Measurements from ENCODE around the gene NPHP1.
"Not testable (repeated sequence)": the region's sequence is repeated elsewhere in the genome, so short reads cannot be mapped to it uniquely, and the experiment has no call there.

Gene NPHP1

DNA sequence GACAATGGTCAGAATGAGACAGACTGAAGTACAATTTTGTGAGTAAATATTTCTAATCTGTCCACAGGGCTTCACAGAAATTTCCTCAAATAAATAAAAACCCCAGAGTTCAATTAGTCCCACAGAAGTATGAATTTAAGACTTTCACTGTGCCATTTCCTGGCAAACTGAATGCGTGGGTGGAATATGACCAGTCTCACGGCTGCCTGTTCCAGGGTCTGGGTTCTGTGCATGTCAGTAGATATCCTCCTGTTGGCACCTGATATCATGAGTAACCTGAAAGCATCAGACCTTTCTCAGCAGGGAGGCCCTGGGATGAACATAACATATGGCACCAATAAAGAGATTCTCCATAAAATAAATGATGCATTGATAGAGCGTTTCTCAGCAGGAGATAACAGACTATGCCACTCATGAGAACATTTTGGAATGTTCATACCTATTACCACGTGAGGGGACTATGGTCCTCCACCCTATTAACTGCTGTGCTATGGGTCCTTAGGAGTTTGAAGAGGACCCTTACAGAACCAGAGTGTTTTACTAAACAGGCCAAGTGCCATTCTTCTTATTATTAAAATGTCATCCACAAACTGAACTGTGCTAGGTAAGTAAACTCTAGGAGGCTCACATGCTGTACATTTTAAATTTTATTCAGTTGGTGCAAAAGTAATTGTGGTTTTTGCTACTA, 78.6 kb downstream of the NPHP1 start:
- DNase-seq = no peak

- no peak for DNase-seq
Observed at GRCh38 chr2:110124939-110125691, 79.7 kb downstream of the NPHP1 start.

GRCh38 chr2:110124038-110124825, 80.6 kb downstream of the NPHP1 start:
- DNase-seq = no peak

GRCh38 chr2:110121592-110121991, 83.2 kb downstream of the NPHP1 start:
- DNase-seq = no peak

DNA sequence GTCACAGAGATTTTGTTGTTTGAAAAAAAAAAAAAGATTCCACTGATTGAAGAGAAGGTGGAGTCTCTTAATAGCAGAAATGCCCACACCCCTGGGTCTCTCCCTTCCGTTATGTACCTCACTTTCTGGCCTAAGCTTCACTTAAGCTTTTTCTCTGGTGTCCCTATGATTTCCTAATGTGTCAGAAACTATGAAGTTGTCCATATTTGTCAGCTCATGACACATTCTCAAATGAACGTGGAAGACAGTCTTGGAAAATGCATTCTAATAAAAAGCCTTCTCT, 83.8 kb downstream of the NPHP1 start:
- DNase-seq = no peak

DNA sequence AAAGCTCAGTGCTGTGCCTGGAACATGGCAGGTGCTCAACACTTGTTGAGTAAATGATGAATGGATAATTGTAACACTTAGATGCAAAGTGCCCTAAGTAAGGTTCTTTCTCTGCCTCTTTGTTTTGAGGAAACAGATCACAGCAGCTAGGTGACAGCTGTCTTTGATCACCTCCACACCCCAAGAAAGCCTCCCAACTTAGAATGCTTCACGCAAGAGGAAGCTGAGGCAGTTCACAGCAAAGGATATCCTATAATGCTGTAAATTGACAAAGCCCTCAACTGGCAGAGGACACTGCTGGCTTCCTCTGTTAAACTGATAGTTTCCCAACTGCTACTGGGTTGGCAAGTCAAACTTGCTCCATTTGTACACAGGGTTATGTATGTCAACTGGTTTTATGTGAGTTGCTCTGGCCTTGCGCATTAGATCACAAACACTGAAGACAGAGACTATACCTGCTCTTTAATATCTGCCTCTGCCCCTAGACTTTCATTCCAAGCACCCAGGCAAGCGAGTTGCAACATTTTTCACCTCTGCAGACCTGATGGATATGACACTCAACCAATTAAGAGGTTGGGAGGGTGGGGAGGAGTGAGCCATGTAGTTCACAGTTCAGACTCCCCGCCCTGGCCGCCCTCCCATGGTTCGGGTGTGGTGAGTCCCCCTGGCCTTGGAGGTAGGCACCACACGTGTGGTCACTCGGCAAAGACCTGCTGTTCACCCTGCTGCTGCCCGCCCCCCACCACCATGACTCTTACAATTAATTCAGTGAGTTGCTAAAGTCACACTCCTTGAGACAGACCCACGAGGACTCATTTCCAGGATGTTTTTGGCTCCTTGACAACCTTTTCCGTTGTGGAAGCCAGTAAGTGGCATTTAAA, 84.4 kb downstream of the NPHP1 start:
- DNase-seq = no peak

GRCh38 chr2:110116033-110116710, 88.6 kb downstream of the NPHP1 start:
- DNase-seq = no peak

DNA sequence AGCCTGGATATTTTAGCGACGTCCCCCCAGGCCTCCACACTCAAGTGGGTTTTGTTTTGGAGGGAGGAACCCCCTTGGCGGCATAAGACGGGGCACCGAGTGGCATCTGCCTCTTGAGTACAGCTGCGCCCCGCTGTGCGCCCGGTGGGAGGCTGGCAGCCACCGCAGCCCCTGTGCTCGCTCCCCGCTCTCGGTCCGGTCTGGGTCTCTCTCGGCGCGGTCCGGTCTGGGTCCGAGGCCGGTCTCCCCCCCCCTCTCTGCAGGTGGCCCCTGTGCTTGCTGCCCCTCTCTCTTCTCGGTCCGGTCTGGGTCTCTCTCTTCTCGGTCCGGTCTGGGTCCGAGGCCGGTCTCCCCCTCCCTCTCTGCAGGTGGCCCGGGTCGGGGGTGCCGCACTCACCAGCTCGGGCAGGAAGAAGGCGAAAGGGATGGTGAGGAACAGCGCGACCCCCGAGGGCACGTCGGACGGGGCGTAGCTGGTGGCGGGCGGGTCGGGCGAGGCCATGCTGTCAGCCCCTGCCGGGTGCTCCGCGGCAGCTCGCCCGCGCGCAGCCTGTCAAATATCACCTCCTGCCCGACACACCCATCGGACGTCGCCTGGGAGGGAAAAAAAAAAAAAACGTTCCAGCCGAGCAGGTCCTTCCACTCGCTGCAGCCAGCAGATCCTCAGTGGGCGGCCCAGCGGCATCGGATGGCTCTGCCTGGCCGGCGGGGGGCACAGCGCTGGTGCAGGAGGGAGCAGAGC, 89.4 kb downstream of the NPHP1 start, which contains the start of gene MALL:
TSS of gene MALL (minus strand) at position 532 of the 742 bp plus-strand sequence. CDS start at position 502, 30 bp downstream.
- DNase-seq = no peak

DNA sequence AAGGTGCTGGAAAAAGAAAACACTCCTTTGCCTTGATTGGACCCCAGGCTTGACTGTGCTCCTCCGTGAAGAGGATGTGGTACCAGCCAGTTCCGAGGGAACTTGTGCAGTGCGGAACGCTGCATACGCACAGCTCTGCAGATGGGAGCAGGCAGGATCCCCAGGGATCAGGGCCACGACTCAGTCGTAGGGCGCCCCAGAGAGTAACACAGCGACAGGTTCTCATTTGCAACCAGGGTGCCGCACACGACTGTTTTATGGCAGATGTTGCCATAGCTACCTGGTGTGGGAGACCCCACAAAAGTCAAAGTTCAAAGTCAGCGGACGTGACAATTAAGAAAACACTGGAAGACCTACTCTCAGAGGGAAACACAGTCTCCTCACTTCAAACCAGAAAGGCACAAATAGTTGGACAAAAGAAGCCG, 90.0 kb downstream of the NPHP1 start:
- no peak for DNase-seq

GRCh38 chr2:110113961-110114591, 90.7 kb downstream of the NPHP1 start:
- no peak for DNase-seq

DNA sequence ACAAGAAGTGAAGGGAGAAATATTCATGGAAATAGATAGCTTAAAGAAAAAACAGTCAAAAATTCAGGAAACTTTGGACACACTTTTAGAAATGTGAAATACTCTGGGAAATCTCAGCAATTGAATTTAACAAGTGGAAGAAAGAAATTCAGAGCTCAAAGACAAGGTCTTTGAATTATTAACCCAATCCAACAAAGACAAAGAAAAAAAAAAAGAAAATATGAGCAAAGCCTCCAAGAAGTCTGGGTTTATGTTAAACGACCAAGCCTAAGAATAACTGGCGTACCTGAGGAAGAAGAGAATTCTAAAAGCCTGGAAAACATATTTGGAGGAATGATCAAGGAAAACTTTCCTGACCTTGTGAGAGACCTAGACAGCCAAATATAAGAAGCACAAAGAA, 96.5 kb downstream of the NPHP1 start:
- not testable (repeated sequence) for DNase-seq

DNA sequence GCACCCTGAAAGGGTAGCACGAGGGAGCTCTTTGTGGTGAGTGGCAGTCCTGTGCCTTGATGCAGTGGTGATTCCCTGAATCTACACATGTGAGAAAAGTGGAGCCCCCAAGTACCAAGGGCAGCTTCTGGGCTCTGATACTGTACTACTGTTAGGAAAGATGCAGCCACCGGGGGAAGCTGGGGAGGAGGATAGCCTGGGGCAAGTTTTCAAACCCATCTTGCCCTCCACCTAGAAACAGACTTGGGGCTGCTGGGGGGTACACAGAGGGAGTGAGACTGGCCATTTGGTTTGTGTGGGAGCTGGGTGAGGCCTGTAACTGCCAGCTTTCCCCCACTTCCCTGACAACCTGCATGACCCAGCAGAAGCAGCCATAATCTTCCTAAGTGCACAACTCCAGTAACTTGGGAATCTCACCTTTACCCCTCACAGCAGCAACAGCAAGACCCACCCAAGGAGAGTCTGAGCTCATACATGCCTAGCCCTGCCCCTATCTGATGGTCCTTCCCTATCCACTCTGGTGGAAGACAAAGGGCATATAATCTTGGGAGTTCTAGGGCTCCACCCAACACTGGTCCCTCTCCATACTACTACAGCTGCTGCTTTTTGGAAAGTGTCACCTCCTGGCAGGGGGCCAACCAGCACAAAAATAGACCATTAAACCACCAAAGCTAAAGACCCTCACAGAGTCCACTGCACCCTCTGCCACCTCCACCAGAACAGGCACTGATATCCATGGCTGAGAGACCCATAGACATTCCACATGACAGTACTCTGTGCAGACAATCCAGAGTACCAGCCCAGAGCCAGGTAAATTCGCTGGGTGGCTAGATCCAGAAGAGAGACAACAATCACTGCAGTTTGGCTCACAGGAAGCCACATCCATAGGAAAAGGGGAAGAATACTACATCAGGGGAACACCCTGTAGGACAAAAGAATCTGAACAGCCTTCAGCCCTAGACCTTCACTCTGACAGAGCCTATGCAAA, 97.4 kb downstream of the NPHP1 start:
- no peak for DNase-seq

DNA sequence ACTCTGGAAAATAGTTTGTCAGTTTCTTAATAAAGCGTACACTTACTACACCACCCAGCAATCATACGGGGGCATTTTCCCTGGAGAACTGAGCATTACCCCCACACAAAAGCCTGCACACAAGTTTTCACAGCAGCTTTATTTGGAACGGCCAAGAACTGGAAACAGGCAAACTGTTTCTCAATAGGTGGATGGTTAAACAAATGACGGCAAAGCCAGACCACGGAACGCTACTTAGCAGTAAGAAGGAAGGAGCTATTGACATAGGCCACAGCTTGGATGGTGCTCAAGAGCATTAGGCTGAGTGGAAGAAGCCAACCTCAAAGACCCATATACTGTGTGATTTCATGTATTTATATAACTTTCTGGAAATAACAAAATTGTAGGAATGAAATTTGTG, 98.2 kb downstream of the NPHP1 start:
- no peak for DNase-seq

- no peak for DNase-seq
Observed at GRCh38 chr2:110105608-110106467, 99.0 kb downstream of the NPHP1 start.

- no peak for DNase-seq
Observed at GRCh38 chr2:110105183-110105582, 99.6 kb downstream of the NPHP1 start.

DNA sequence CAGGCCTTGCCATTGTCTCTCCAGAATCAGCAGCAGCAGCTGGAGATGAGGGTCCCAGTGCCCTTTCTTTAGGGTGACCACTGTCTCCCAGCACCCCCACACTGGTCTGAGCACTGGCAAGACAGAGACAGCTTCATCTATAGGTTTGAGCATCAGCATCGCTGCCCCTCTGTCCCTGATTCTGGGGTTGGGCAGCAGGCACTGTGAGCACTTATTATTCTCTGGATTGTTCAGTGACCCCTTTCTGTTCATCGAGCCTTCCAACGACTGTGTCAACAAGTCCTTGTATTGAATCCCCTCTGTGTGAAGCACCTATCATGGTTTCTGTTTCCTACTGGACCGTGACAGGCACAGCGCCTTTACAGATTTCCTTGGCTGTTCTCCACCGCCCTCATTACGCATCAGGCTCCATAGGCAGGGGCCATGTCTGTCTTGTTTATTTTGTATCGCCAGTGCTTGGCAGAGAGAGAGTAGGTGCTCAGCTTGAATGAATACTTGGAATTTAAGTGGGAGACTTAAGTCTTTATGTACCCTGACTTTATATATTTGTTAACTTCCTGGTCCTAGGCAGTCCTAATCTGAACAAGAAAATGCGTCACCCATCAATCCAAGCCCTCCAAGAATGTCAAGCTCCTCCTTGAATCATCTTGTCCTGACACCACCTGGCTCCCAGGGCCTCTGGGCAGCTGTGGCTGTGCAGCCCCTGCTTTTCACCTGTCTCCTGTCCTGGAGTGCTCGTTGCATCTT, 100.6 kb downstream of the NPHP1 start:
- DNase-seq = no peak

DNA sequence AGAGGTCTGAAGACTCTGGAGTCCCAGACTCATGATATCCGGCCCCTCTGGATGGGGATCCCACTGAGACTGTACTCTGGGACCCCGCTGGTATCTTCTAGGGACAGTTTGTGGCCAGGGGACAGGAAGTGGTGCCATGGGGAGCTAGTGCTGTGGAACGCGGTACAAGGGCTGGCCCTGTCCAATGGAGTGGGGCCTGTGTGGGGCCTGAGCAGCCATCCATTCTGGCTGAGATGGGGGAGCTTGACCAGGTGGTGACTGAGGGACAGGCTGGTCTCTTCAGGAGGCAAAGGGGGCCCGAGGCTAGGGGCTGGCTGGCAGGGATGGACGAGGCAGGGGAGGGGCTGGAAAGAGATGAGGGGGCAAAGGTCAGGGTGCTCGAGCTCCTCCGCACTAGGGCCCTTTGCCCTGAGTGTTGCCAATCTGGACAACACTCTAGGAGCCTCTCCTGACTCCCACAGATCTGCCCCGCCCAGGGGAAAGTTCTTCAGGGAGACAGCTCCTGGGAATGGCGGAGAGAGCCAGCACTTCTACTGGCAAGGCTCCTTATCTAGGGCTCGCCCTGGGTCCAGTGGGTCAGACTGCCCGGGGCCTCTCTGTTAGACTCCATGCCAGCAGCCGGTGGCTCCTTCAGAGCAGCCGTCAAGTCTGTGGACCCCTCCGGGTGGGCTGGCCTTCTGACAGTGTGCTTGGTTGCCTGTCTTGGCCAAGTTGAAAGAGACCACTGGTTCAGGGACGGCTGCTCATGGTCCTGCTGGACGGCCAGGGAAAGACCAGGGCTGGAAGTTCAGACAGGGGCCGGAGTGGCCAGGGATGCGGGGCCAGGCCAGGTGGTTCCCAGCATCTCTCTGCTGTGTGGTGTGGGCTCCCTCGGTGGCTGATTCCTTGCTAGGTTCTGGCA, 101.5 kb downstream of the NPHP1 start:
- no peak for DNase-seq
